HEK293T (cell line): ENCODE data around the gene CXCL8.
"Not testable (repeated sequence)": the region's sequence is repeated elsewhere in the genome, so short reads cannot be mapped to it uniquely, and the experiment has no call there.

ENCODE experiments used
- ARNT ChIP-seq: fragments of 450-650 bp; IDR thresholded peaks from 2 replicates; pipeline ENCODE4 v1.6.1; 2017; ENCODE audit warnings: mild to moderate bottlenecking
- BHLHE40 ChIP-seq: fragments of 450-650 bp; IDR thresholded peaks from 2 replicates; pipeline ENCODE4 v1.6.1; 2016; ENCODE audit warnings: mild to moderate bottlenecking, moderate library complexity, borderline replicate concordance
- FOXM1 ChIP-seq: fragments of 450-650 bp; IDR thresholded peaks from 2 replicates; pipeline ENCODE4 v1.6.1; 2017; ENCODE audit warnings: mild to moderate bottlenecking, borderline replicate concordance
- NFRKB ChIP-seq: fragments of 450-650 bp; IDR thresholded peaks from 2 replicates; pipeline ENCODE4 v1.6.1; 2016; ENCODE audit warnings: mild to moderate bottlenecking, moderate library complexity
- PKNOX1 ChIP-seq: fragments of 450-650 bp; IDR thresholded peaks from 2 replicates; pipeline ENCODE4 v1.6.1; 2016
- SUZ12 ChIP-seq: fragments of 450-650 bp; IDR thresholded peaks from 2 replicates; pipeline ENCODE4 v1.6.1; 2016; ENCODE audit warnings: mild to moderate bottlenecking

GRCh38 chr4:73774406-73774805, 34.0 kb downstream of the CXCL8 start:
- not testable (repeated sequence) for TF ChIP-seq FOXM1, ARNT, PKNOX1, BHLHE40, SUZ12, NFRKB
